Suprapubic skin (tissue), 4 donors: ENCODE results near the gene METTL1. TPM values are rescaled to one million over a fixed set of nuclear protein-coding genes. Genes with fewer than 3 reads are reported as not detected.

Source experiments
- DNase-seq, 2 donors: peaks; one replicate each; pipeline ENCODE4 v3.0.0-alpha.2; 2019; ENCODE audit warnings: low spot score in 2 of 2
- H3K27ac ChIP-seq: fragments of 200-600 bp; sonication (generic); one replicate; pipeline ENCODE4 v1.5.1; 2019
- H3K27me3 ChIP-seq: fragments of 200-600 bp; sonication (generic); one replicate; pipeline ENCODE4 v1.5.1; 2019
- H3K36me3 ChIP-seq: fragments of 200-600 bp; sonication (generic); one replicate; pipeline ENCODE4 v1.5.1; 2019
- H3K4me1 ChIP-seq: fragments of 200-600 bp; sonication (generic); one replicate; pipeline ENCODE4 v1.5.1; 2019
- H3K4me3 ChIP-seq: fragments of 200-600 bp; sonication (generic); one replicate; pipeline ENCODE4 v1.5.1; 2019; ENCODE audit warnings: mild to moderate bottlenecking
- H3K9me3 ChIP-seq: fragments of 200-600 bp; sonication (generic); one replicate; pipeline ENCODE4 v1.5.1; 2019
- CTCF ChIP-seq, 2 donors: fragments of 200-600 bp in 1 of 2; fragments of 450-650 bp in 1 of 2; sonication (generic) in 1 of 2; IDR thresholded peaks; one replicate each; pipeline ENCODE4 v1.5.1; 2016 to 2019; ENCODE audit warnings: antibody characterized with exemption in 2 of 2, mild to moderate bottlenecking in 1 of 2, moderate library complexity in 1 of 2
- EP300 ChIP-seq: sonication (generic); formaldehyde crosslinking; IDR thresholded peaks from one replicate; pipeline ENCODE4 v1.6.1; 2017; ENCODE audit warnings: antibody characterized with exemption
- POLR2A ChIP-seq, 2 donors: fragments of 450-650 bp; IDR thresholded peaks; one replicate each; pipeline ENCODE4 v1.6.1; 2017; ENCODE audit warnings: antibody characterized with exemption in 2 of 2, mild to moderate bottlenecking in 2 of 2, moderate library complexity in 2 of 2
- POLR2AphosphoS5 ChIP-seq, 3 donors: sonication (generic); formaldehyde crosslinking; IDR thresholded peaks; one replicate each; pipeline ENCODE4 v1.6.1; 2017; ENCODE audit warnings: antibody characterized with exemption in 3 of 3
- WGBS: methylation state at CpG from one replicate; pipeline ENCODE4 v1.1.5; 2018; 5-methylcytosine and 5-hydroxymethylcytosine counted together
- total RNA-seq, 4 donors: library from RNA; depleted of rRNA; stranded (reverse); fragments of >200 nt; gene quantifications; one replicate each; pipeline ENCODE4 v1.1.0, GENCODE V29; 2016

METTL1 gene
- total RNA-seq, 4 donors from 2014 or later = 9.1 to 24.1 (median 16.4) TPM

- Histone ChIP-seq H3K27me3 (no peaks in the 10 kb centered on the region), H3K27ac (peak within 1 kb of the TSS; percentile 85), H3K36me3 (peaks cover 25% of the 10 kb centered on the region), H3K4me1 (peaks cover 22% of the 10 kb centered on the region), H3K9me3 (no peaks in the 10 kb centered on the region), H3K4me3 (peak within 1 kb of the TSS; percentile 79)
- TF ChIP-seq EP300 (no peak), CTCF (IDR thresholded peaks at IDR 0.05) (no peak), POLR2A (IDR thresholded peaks at IDR 0.05) (no peak), POLR2AphosphoS5 (IDR thresholded peaks at IDR 0.05) (no peak)
- 1% methylated on average over 43 of the region's 67 CpGs for WGBS
- peak; percentile 80 to 89 for DNase-seq
Observed at GRCh38 chr12:57772429-57773322, 771 bp upstream of the METTL1 start, which contains the start of gene EEF1AKMT3. Gene EEF1AKMT3 (plus strand): TSS chr12:57772614. CDS start chr12:57772725, 111 bp downstream.

- H3K4me3 ChIP-seq = peak overlapping the region; percentile 79
- peaks cover 30% of the 10 kb centered on the region for H3K4me1 ChIP-seq
- peak; percentile 91 to 94 for DNase-seq
- peaks cover 25% of the 10 kb centered on the region for H3K36me3 ChIP-seq
- no peaks in the 10 kb centered on the region for H3K9me3 ChIP-seq
- peak overlapping the region; percentile 85 for H3K27ac ChIP-seq
- 1% methylated on average over 15 of the region's 16 CpGs for WGBS
- TF ChIP-seq POLR2A (IDR thresholded peaks at IDR 0.05) = no peak
- no peak for TF ChIP-seq CTCF (IDR thresholded peaks at IDR 0.05)
- TF ChIP-seq EP300 = no peak
- TF ChIP-seq POLR2AphosphoS5 (IDR thresholded peaks at IDR 0.05) = no peak
- peaks cover 4% of the 10 kb centered on the region for H3K27me3 ChIP-seq
Observed at GRCh38 chr12:57771236-57771872, 551 bp downstream of the METTL1 start.

GRCh38 chr12:57770734-57771133, 1.2 kb downstream of the METTL1 start:
- DNase-seq = no peak
- 93% methylated on average over 4 of the region's 4 CpGs for WGBS
- TF ChIP-seq POLR2AphosphoS5 (IDR thresholded peaks at IDR 0.05) = no peak
- no peak for TF ChIP-seq CTCF (IDR thresholded peaks at IDR 0.05)
- TF ChIP-seq EP300 = no peak
- TF ChIP-seq POLR2A (IDR thresholded peaks at IDR 0.05) = no peak
- Histone ChIP-seq H3K36me3 (peaks cover 25% of the 10 kb centered on the region), H3K4me1 (peaks cover 37% of the 10 kb centered on the region), H3K27me3 (peaks cover 11% of the 10 kb centered on the region), H3K27ac (no peak overlapping the region), H3K9me3 (no peaks in the 10 kb centered on the region), H3K4me3 (no peak overlapping the region)

GRCh38 chr12:57769594-57769993, 2.3 kb downstream of the METTL1 start:
- no peak for TF ChIP-seq EP300
- no peak for TF ChIP-seq POLR2AphosphoS5 (IDR thresholded peaks at IDR 0.05)
- TF ChIP-seq CTCF (IDR thresholded peaks at IDR 0.05) = no peak
- TF ChIP-seq POLR2A (IDR thresholded peaks at IDR 0.05) = no peak
- Histone ChIP-seq H3K36me3 (peaks cover 25% of the 10 kb centered on the region), H3K4me1 (peaks cover 48% of the 10 kb centered on the region), H3K27ac (no peak overlapping the region), H3K9me3 (no peaks in the 10 kb centered on the region), H3K27me3 (peaks cover 21% of the 10 kb centered on the region), H3K4me3 (no peak overlapping the region)
- DNase-seq = no peak
- 96% methylated on average over 11 of the region's 11 CpGs for WGBS

GRCh38 chr12:57767876-57768275, 4.0 kb downstream of the METTL1 start:
- peaks cover 38% of the 10 kb centered on the region for H3K4me1 ChIP-seq
- no peak for TF ChIP-seq EP300
- no peak for TF ChIP-seq CTCF (IDR thresholded peaks at IDR 0.05)
- no peak for TF ChIP-seq POLR2AphosphoS5 (IDR thresholded peaks at IDR 0.05)
- TF ChIP-seq POLR2A (IDR thresholded peaks at IDR 0.05) = no peak
- H3K9me3 ChIP-seq = no peaks in the 10 kb centered on the region
- H3K27me3 ChIP-seq = peaks cover 37% of the 10 kb centered on the region
- H3K4me3 ChIP-seq = no peak overlapping the region
- H3K27ac ChIP-seq = no peak overlapping the region
- WGBS = 79% methylated on average over 3 of the region's 3 CpGs
- peaks cover 25% of the 10 kb centered on the region for H3K36me3 ChIP-seq
- no peak for DNase-seq
